Hepatocyte (in vitro differentiated cells): ENCODE measurements around the gene CEACAM20.

Source experiments
- EZH2phosphoT487 ChIP-seq: fragments of 200-600 bp; sonication (generic); IDR thresholded peaks from one replicate; pipeline ENCODE4 v1.6.1; 2018; ENCODE audit warnings: antibody characterized with exemption, mild to moderate bottlenecking, low read depth, moderate library complexity; ENCODE audit not compliant: unreplicated experiment, severe bottlenecking
- TF ChIP-seq, protein P1 (sequence below): fragments of 200-600 bp; sonication (generic); IDR thresholded peaks from 2 replicates; pipeline ENCODE4 v1.5.1; 2016; ENCODE audit warnings: antibody characterized with exemption, mild to moderate bottlenecking; ENCODE audit not compliant: poor library complexity

DNA sequence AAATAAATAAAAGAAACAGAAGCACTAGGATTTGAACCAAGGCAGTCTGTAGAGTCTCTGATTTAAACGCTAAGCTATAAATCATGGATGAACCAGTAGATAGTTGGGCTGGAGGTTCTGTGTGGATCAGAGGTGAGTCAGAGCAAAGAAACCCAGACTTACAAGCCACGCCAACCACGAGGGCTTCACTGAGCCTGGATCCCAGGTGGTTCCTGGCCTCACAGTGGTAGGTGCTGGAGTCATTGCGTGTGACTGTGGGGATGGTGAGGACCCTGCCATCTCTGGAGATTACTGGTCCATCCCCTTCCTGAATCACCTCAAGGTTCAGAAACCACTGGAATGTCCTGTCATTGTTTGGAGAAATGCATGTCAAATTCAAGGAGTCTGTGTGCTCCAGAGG lies 19.3 kb upstream of the CEACAM20 start:
- TF ChIP-seq, protein P1, sequence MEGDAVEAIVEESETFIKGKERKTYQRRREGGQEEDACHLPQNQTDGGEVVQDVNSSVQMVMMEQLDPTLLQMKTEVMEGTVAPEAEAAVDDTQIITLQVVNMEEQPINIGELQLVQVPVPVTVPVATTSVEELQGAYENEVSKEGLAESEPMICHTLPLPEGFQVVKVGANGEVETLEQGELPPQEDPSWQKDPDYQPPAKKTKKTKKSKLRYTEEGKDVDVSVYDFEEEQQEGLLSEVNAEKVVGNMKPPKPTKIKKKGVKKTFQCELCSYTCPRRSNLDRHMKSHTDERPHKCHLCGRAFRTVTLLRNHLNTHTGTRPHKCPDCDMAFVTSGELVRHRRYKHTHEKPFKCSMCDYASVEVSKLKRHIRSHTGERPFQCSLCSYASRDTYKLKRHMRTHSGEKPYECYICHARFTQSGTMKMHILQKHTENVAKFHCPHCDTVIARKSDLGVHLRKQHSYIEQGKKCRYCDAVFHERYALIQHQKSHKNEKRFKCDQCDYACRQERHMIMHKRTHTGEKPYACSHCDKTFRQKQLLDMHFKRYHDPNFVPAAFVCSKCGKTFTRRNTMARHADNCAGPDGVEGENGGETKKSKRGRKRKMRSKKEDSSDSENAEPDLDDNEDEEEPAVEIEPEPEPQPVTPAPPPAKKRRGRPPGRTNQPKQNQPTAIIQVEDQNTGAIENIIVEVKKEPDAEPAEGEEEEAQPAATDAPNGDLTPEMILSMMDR, result no peak
- TF ChIP-seq EZH2phosphoT487, result no peak
